HG03575 (cell line): ENCODE measurements around the gene NCAN.

ENCODE experiments used
- ATAC-seq: cut with Tn5 transposase; IDR thresholded peaks from one replicate; pipeline ENCODE4 v1.9.1; 2021; ENCODE audit not compliant: unreplicated experiment, insufficient number of reproducible peaks, low FRiP score; ENCODE audit errors: extremely low read depth

NCAN gene

DNA sequence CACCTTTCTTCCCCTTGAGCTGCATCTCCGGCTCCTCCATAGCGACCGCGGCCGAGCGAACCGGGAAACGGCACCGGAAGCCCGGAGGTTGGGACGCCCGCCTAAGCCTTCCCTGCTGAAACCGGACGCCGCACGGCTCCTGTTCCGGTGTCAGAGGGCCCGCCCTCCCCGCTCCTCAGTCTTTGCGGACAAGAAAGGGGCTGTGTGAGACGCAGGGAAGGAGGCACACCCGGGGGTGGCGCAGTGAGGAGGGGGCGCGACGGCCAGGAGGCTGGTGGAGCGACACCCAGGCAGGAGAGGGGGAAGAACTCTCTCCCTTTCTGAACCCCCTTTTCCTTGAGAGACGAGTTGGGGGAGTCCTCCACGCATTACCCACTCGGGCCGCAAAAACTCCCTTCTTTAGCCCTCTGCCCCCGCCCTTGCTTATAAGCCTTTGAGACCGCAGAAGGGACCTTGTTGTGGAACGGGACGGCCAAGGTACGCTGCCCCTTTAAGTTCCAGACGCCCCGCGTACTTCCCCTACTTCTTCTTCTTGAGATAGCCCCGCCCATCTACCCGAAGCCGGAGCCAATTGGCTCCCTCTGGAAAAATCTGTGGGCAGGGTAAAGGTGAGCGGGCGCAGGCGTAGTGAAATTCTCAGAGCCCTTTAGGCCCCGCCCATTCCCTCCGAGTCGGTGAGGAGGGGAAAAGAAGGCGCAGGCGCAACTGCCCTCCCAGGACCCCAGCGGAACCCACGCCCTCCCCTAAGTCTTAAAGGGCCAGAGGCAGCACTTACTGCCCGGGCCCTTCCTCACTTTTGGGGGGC is 19.5 kb upstream of the NCAN start, which contains the start of the genes BORCS8 and RFXANK:
BORCS8 (minus strand) TSS at position 75 of the 805 bp plus-strand sequence; CDS start at position 40, 35 bp downstream.
RFXANK (plus strand) TSS at position 181 of the 805 bp plus-strand sequence. CDS start 1,689 bp downstream, outside the sequence.
- ATAC-seq: peak; percentile 76

DNA sequence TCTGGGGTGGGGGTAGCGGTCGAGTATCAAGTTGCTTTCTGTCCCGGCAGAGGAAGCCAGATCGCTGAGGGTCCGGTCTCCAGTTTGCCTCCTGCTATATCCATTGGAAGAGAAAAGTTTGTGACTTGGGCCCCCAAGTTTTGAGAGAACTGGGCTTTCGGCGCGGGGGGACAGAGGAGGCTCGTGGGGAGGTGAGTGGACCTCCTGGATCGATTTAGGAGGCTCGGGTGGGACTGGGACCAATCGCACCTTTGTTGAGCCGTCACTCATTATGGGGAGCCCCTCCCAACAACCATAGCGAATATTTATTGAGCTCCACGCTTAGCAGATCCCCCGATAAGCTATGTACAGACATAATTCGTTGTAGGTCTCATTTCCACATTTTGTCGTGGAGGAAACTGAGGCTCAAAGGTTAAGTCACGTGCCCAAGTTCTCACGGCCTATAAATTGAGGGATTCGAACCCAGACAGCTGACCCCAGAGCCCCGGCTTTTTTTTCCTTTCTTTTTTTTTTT is 18.8 kb upstream of the NCAN start:
- no peak for ATAC-seq

DNA sequence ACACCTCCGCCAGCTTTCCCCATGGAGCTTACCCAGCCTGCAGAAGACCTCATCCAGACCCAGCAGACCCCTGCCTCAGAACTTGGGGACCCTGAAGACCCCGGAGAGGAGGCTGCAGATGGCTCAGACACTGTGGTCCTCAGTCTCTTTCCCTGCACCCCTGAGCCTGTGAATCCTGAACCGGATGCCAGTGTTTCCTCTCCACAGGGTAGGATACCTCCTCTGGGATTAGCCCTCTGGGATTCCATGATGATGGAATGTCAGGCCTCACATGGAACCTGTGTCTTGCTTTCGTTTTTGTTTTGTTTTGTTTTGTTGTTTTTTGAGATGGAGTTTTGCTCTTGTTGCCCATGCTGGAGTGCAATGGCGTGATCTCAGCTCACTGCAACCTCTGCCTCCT is 17.8 kb upstream of the NCAN start:
- no peak for ATAC-seq

DNA sequence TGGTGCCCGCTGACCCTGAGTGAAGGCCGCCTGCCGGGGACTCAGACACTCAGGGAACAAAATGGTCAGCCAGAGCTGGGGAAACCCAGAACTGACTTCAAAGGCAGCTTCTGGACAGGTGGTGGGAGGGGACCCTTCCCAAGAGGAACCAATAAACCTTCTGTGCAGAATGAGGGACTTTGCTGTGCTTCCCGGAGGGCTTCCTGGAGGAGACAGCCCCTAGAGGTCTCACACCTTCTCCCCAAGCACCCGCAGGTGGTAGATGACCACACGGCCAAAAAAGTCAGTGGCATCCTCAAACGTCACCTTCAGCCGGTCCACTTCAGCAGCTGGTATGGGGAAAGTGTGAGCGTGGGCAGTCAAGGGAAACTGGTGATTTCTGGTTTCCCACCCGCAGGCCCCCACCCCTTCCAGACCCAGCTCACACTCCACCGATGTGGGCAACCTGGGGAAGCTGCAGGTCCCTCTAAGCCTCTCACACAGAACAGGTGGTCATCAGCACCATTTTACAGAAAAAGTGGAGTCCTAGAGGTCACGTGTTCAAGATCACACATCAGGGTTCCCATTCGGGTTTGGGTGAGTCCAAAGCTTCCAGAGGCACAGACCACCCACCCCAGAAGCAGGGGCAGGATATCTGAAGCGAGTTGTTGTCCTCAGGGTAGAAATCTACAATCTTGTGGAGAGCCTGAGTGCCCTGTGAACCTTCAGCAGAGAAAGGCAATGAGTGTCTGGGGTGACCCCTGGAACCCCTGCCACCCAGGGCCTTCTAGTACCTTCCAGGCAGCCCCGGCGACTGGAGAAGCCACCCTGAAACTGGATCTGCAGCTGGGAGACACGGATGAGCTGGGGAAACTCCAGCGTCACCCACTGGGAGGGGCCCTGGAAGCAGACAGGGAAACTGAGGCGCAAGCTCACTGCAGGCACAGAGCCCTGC is 9.8 kb upstream of the NCAN start:
- ATAC-seq: no peak

DNA sequence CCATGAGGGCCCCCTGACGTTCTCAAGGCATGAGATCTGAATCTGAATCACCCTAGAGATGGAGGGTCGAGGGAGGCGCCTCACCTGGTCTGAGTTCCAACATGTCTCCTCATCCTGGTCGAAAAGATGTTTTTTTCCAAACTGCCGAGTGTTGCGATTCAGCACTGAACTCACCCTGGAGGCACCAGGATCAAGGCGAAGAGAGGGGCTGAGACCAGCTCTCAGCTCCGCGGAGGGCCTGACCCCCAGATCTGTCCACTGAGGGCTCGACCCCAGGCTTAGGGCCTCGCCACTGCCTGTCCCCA is 9.1 kb upstream of the NCAN start:
- ATAC-seq: no peak

DNA sequence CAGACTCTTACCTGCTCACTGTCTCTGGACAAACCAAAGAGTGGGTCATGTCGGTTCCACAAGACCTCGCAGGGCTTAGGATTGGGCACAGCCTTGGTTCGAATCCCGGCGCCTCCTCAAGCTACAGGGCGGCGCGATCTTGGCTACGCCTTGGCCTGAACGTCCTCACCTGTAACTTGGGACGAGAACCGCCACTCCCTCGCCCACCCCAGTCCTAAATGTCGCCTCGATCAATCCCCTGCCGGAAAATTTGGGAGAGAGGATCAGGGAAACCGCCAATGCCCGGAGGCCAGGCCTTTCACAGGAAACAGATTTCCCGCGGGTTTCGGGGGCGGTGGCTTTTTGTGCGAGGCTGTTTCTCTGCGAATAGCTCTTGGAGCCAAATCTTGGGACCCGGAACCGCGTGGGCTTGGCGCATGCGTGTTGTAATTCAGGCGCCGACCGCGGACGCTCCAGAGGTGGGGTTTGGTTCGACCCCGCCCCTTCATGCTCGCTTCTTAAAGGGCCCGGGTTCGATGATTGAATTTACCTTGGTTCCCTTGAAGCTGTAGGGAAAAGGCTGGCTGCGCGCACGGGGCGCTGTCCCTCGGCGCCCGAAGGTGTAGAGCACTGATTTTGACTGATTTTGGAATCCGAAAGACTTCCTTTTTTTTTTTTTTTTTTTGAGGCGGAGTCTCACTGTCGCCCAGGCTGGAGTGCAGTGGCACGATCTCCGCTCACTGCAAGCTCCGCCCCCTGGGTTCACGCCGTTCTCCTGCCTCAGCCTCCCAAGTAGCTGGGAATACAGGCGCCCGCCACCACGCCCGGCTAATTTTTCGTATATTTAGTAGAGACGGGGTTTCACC is 8.5 kb upstream of the NCAN start, which contains the start of gene NR2C2AP:
NR2C2AP (minus strand) TSS at position 403 of the 845 bp plus-strand sequence; CDS start at position 49, 354 bp downstream.
- ATAC-seq: no peak

DNA sequence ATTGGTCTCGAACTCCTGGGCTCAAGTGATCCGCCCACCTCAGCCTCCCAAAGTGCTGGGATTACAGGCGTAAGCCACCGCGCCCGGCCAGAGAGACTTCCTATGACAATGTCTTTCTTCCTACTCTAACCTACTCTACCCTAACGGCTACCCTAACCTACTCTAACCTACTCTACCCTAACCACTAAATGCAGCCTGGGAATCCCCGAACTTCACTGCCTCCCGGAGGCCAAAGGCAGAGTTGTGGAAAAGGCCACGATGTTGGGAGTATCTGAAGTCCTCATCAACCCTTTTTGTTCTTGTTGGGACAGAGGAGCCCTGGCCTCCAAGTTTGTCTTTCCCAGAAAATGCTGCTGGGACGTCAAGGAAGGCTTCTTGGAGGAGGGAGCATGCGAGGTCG is 7.6 kb upstream of the NCAN start:
- ATAC-seq: no peak

DNA sequence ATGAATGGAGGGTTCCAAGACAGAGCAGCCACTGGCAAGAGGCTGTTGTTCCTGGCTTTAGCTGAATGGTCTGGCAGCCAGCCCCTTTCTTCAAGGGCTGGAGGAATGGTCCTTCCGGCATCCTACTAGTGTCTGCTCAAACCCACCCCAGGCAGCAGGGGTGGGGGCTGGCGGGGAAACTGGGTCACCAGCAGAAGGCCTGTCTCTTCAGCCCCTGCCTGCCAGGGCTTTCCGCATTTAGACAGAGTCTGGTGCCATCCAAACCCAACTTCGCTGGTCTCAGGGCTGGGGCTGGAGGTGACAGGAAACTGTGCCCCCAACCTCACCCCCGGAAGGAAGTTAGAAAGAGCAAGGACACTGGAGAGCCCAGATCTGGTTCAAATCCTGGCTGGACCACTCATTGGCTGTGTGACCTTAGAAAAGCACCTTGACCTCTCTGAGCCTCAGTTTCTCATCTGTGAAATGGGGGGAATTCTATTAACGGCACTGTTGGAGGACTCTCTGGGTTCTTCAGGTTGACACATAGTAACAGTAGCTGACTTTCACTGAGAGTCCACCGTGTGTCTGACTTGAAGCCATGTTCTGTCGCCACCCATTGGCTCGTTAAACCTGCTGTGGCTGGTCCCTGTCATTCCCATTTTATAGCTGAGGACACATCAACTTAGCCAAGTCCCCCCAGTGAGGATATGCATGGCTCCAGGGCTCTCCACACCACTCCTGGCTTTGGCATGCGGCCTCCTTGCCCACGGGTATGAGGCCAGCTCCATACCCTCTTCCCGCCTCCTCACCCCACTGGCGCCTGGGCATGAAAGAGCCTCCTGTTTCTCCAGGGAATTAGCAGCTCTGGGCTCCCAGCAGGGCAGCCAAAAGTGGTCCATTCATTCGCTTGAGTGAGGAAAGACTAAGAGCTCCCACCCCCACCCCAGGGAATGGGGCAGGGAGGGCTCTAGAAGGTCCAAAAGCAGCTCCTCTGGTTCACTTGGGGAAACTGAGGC is 6.0 kb upstream of the NCAN start:
- ATAC-seq: no peak

DNA sequence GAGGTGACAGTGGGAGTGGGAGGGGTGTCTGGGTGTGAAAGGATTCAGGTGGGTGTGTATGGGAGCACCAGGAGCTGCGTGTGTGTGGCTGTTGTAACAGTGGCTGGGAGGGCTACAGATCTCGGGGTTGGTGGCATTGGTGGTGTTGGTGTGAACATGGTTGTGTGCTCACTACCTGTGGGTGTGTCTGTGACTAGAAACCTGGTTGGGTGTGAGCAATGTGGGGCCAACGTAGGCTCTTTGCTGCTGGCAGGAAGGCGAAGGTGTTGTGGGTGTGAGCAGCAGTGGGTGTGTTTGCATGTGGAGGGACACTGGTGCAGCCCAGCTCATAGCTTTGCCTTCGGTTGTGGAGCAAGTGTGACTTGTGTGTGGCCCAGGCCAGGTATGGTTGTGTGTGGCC is 4.8 kb upstream of the NCAN start:
- ATAC-seq: no peak

DNA sequence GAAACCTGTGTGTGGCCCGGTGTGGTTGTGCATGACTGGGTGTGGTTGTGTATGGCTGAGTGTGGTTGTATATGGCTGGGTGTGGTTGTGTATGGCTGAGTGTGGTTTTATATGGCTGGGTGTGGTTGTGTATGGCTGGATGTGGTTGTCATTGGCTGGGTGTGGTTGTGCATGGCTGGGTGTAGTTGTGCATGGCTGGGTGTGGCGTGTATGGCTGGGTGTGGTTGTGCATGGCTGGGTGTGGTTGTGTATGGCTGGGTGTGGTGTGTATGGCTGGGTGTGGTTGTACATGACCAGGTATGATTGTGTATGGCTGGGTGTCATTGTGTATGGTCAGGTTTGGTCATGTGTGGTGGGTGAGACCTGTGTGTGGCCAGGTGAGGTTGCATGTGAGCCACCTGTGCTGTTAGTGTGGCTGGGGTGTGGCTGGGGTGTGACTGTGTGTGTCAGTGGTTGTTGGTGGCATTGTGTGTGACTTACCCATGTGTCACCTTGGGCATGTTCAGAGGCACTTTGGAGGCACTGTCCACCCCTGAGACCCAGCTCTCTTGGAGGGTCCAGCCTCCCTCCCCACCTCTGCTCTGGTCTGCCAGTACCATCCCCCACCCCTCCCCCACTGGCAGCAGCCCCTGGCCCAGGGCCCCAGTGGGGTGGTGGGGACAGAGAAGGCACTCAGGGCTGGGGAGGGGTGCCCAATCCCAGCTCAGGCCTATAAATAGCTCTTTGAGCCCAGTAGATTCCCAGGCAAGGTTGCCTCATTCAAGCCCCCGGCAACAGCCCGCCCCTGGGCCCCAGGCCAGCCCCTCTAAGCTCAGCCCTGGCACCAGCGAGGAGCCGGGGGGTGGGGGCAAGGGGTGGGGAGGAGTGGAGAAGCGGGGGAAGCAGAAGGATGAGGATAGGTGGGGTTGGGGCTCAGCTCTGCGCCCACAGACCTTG is 3.9 kb upstream of the NCAN start:
- no peak for ATAC-seq

DNA sequence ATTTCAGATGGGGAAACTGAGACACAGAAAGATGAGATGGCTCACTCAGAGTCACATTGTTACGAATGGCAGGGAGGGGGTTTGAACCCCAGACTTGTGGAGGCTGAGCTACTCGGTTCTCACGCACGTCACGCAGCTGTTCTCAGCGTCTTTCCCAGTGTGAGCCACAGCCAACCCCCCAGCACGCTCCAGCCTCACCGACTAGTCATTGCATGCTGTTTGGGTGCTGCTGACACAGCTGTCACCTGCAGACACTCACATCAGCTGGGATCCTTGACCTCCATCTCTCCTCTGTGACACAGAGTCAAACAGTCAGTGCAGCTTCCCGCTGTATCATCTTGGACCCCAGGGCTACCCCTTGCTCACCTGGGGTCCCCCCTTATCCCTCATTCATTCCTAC is 2.4 kb upstream of the NCAN start:
- ATAC-seq: no peak

DNA sequence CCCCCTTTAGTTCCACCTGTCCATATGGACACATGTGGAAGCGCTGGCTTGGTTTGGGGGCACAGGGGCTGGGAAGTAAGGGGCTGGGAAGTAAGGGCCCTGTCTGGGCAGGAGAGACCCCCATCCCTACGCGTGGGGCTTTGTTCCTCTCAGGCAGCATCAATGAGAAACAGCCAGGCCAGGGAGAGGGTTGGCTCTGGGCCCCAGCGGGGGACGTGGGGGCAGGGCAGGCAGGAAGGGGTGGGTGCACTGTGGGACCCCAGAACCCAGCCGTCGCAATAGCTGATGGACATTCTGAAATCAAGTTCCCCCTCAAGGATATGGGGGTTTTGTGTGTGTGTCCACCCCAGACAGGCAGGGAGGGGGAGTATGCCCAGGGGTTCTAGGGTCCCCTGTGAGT is 1.2 kb downstream of the NCAN start:
- ATAC-seq: no peak

DNA sequence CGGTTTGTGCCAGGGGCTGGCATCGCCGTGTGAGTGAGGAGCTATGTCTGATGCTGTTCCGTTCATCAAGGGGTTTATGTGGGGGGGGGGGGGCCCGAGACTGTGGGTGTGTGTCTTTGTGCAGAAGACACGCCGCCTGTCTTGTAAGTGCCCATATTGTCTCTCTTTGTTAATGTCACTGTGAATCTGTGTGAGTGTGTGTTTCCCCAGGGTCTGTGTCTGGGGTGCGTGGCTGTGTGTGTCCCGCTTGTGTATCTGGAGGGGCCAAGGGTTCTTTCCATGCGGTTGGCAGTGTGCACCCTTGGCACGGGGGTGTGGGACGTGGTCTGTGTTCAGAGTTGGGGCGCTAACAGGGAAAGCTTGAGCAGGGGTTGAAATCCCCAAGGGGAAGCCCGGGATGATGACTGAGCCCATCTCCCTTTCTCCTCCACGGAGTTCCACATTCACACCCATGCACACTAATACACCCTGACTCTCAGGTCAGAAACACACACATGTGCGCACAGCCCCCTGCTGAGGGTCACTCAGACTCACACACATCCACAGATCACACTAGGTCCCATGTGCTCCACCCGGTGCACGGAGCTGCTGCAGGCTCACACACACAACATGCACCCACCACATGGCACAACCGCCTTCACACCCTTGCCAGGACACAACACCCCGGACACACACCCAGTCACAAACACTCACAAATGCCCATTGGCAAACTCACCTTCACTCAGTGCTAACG is 1.8 kb downstream of the NCAN start:
- no peak for ATAC-seq

DNA sequence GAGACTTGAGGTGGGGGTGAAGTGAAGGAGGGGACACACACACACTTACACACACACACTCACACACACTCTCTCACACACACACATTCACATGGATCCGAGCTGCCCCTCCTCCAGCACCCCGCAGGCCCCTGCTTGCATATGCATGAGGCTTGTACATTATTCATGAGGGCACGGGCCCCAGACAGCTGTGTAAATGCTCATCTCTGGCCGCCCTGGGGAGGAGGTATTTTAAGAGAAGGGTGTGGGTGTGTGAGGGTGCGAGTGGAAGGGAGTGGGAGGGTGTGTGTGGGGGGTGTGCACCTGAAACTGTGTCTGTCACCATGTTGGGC is 2.4 kb downstream of the NCAN start:
- no peak for ATAC-seq

DNA sequence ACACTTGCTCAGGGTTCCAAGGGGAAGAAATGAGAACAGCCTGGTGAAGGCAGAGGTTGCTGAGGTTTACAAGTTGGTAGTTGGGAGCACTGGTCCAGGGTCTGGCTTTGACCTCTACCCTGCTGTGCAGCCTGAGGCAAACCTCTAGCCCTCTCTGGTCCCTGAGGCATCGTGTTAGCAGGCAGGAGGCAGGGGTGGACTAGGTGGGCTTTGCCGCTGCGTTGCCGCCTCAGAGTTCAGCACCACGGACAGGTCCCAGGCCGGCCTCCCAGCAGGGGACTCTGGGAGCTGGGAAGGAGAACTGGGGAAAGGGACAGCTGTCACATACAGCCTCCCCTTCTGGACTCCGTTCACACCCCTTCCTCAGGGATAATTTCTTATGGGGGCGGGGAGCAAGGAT is 3.1 kb downstream of the NCAN start:
- ATAC-seq: no peak

DNA sequence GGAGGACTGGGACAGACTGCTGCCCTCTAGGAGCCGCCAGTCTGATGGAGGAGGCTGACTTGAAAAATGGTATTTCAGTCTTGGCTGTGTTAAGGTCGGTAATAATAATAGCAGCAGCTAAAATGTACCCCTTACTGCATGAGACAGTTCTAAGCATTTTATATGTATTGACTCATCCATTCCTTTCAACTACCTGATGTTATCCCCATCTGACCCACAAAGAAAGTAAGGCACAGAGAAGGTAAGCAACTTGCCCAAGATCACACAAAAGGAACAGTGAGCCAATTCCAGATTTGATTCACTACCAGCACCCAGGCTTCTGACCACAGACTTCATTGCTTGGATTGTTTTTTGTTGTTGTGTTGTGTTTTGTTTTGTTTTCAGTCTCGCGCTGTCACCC is 4.0 kb downstream of the NCAN start:
- ATAC-seq: no peak
